Tibial artery (tissue), 4 donors: Measurements from ENCODE around the gene SCGB1D2.
"Not testable (repeated sequence)": the region's sequence is repeated elsewhere in the genome, so short reads cannot be mapped to it uniquely, and the experiment has no call there.

Experiments
- DNase-seq, 2 donors: peaks; one replicate each; pipeline ENCODE4 v3.0.0-alpha.2; 2019
- H3K27ac ChIP-seq, 2 donors: fragments of 200-600 bp; sonication (generic) in 1 of 2; 1 replicate in 1 of 2; 2 replicates in 1 of 2; pipeline ENCODE4 v1.5.1; 2018 to 2019; ENCODE audit warnings: mild to moderate bottlenecking in 1 of 2
- H3K27me3 ChIP-seq, 2 donors: fragments of 200-600 bp; sonication (generic) in 1 of 2; one replicate each; pipeline versions ENCODE4 v1.5.1 to v1.6.0; 2016 to 2019
- H3K36me3 ChIP-seq, 3 donors: fragments of 200-600 bp; sonication (generic) in 2 of 3; one replicate each; pipeline ENCODE4 v1.5.1; 2016 to 2019; ENCODE audit warnings: mild to moderate bottlenecking in 2 of 3
- H3K4me1 ChIP-seq, 4 donors: fragments of 200-600 bp; sonication (generic) in 2 of 4; 1 replicate in 3 of 4; 2 replicates in 1 of 4; pipeline ENCODE4 v1.5.1; 2016 to 2019
- H3K4me3 ChIP-seq, 2 donors: fragments of 200-600 bp; sonication (generic) in 1 of 2; 1 replicate in 1 of 2; 2 replicates in 1 of 2; pipeline ENCODE4 v1.5.1; 2018 to 2019; ENCODE audit warnings: mild to moderate bottlenecking in 2 of 2
- H3K9me3 ChIP-seq, 3 donors: fragments of 200-600 bp; sonication (generic) in 1 of 3; one replicate each; pipeline ENCODE4 v1.5.1; 2016 to 2019
- CTCF ChIP-seq, 2 experiments: fragments of 200-600 bp in 1 of 2; fragments of 450-650 bp in 1 of 2; IDR thresholded peaks; one replicate each; pipeline ENCODE4 v1.5.1; 2017 to 2019; ENCODE audit warnings: antibody characterized with exemption in 2 of 2, mild to moderate bottlenecking in 1 of 2, moderate library complexity in 1 of 2
- intact Hi-C: fragments of 100-400 bp; cut with DNase I; formaldehyde crosslinking; loops from one replicate; pipeline ENCODE4 v1.15.0; 2023; ENCODE audit warnings: low total_unique reads

SCGB1D2 gene

GRCh38 chr11:62204430-62204829 lies 37.6 kb upstream of the SCGB1D2 start:
- H3K36me3 ChIP-seq: no peaks in the 10 kb centered on the region
- H3K4me3 ChIP-seq: no peak overlapping the region
- no peak for TF ChIP-seq CTCF (IDR thresholded peaks at IDR 0.05)

GRCh38 chr11:62205441-62205840 lies 36.6 kb upstream of the SCGB1D2 start:
- H3K36me3 ChIP-seq: no peaks in the 10 kb centered on the region
- TF ChIP-seq CTCF (IDR thresholded peaks at IDR 0.05): no peak

More at GRCh38 chr11:62204430-62204829, 37.6 kb upstream of the SCGB1D2 start:
- no peaks in the 10 kb centered on the region for H3K4me1 ChIP-seq
- H3K9me3 ChIP-seq: no peaks in the 10 kb centered on the region
- no peak overlapping the region for H3K27ac ChIP-seq
- no peak for DNase-seq
- peaks cover 0 to 4% of the 10 kb centered on the region in 2 donors for H3K27me3 ChIP-seq
- intact Hi-C loops: no loop called here

DNA sequence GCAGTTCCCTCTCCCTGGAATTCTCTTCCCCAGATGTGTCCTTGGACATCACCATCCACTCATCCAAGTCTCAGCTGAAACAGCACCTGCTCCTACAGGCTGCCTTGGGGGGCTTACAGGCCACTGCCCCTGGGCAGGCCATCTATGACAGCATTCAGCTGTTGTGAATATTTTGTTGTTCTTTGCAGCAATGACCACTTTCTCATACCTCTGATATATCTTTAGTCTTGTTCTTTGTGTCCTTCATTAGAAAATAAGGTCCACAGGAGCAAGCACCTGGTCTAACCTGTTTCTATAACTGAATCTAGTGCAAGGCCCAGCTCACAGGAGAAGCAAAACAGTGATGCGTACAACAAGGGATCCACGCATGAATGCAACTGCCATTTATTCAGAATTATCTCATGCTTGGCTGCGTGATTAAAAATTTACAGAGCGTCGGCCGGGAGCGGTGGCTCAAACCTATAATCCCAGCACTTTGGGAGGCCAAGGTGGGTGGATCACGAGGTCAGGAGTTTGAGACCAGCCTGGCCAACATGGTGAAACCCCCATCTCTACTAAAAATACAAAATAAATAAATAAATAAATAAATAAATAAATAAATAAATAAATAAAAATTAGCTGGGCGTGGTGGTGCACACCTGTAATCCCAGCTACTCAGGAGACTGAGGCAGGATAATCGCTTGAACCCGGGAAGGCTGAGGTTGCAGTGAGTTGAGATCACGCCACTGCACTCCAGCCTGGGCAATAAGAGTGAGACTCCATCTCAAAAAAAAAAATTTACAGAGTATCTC lies 35.6 kb upstream of the SCGB1D2 start:
- H3K4me1 ChIP-seq, H3K4me3 ChIP-seq, H3K27ac ChIP-seq, intact Hi-C loops, H3K36me3 ChIP-seq, DNase-seq, H3K9me3 ChIP-seq, H3K27me3 ChIP-seq: not testable (repeated sequence)

More at GRCh38 chr11:62205441-62205840, 36.6 kb upstream of the SCGB1D2 start:
- Histone ChIP-seq H3K9me3 (no peaks in the 10 kb centered on the region), H3K27me3 (peaks cover 0 to 4% of the 10 kb centered on the region in 2 donors), H3K27ac (no peak overlapping the region), H3K4me3 (no peak overlapping the region), H3K4me1 (no peaks in the 10 kb centered on the region)
- DNase-seq: no peak
- intact Hi-C loops: no loop called here

DNA sequence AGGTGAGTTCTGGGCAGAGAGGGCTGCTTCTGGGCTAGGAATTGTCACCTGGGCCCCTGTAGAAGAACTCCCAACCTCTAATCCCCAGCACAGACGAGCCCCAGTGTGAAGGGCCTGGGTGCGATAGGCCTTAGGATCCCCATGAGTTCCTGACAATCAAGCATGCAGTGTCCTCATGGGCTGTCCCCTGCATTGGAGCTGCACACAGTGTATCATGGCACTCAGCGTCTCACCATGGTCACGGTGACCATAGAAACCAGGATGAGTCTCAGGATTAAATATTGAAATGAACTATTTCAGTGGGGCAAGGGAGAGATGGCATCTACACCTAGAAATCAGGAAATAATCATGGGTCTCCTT lies 33.3 kb upstream of the SCGB1D2 start:
- Histone ChIP-seq H3K9me3 (no peaks in the 10 kb centered on the region), H3K36me3 (no peaks in the 10 kb centered on the region), H3K27me3 (peaks cover 0 to 4% of the 10 kb centered on the region in 2 donors), H3K4me1 (no peaks in the 10 kb centered on the region), H3K4me3 (no peak overlapping the region), H3K27ac (no peak overlapping the region)
- no peak for DNase-seq
- TF ChIP-seq CTCF (IDR thresholded peaks at IDR 0.05): no peak
- intact Hi-C loops: no loop called here

DNA sequence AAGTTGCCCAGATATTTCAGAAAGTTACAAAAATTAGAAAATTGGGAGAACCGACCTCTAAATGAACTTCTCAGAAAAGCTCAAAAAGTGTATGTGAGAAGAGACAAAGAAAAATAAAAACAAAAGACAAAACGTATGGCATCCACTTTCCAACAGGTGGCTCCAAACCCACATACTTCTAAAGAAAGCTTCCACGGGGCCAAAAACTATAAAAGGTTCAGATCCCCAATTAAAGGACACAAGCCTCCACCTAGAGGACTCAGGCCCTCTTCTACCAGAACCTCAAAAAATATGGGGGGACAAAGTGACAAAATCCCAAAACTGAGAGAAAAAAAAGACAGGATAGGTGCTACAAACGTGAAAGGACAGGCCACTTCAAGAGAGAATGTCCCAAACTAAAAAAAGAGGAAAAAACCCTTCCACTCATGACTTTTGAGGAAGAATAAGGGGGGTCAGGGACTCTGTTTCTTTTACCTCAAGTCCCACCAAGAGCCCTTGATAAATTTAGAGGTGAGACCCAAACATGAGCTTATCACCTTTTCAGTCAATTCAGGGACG lies 24.8 kb upstream of the SCGB1D2 start:
- Histone ChIP-seq H3K36me3 (no peaks in the 10 kb centered on the region), H3K9me3 (peaks cover 0 to 6% (median 4%) of the 10 kb centered on the region in 3 donors), H3K27me3 (peaks cover 0 to 16% of the 10 kb centered on the region in 2 donors), H3K4me1 (no peaks in the 10 kb centered on the region), H3K27ac (no peak overlapping the region), H3K4me3 (no peak overlapping the region)
- no peak for TF ChIP-seq CTCF (IDR thresholded peaks at IDR 0.05)
- DNase-seq: no peak
- intact Hi-C loops: no loop called here

GRCh38 chr11:62221498-62221897 lies 20.5 kb upstream of the SCGB1D2 start:
- Histone ChIP-seq H3K4me1 (no peaks in the 10 kb centered on the region), H3K36me3 (no peaks in the 10 kb centered on the region), H3K9me3 (peaks cover 19 to 29% (median 22%) of the 10 kb centered on the region in 3 donors), H3K27ac (no peak overlapping the region), H3K4me3 (no peak overlapping the region), H3K27me3 (no peaks in the 10 kb centered on the region)
- TF ChIP-seq CTCF (IDR thresholded peaks at IDR 0.05): no peak
- no peak for DNase-seq
- intact Hi-C loops: no loop called here
